Gastroesophageal sphincter (tissue), 4 donors: ENCODE data around the gene EPHB3. TPM values are rescaled to one million over a fixed set of nuclear protein-coding genes. Genes with fewer than 3 reads are reported as not detected.

ENCODE experiments used
- ATAC-seq: fragments of 150-250 bp; one replicate; pipeline ENCODE4 v1.9.1; 2016; ENCODE audit warnings: mild to moderate bottlenecking, moderate library complexity
- H3K27ac ChIP-seq, 4 donors: fragments of 200-600 bp; sonication (generic) in 3 of 4; 1 replicate in 3 of 4; 2 replicates in 1 of 4; pipeline ENCODE4 v1.5.1; 2016 to 2019
- H3K27me3 ChIP-seq: fragments of 200-600 bp; sonication (generic); one replicate; pipeline ENCODE4 v1.5.1; 2019
- H3K36me3 ChIP-seq, 2 donors: fragments of 200-600 bp; sonication (generic); one replicate each; pipeline ENCODE4 v1.5.1; 2019; ENCODE audit warnings: control low read depth in 1 of 2
- H3K4me1 ChIP-seq, 3 donors: fragments of 200-600 bp; sonication (generic); 1 replicate in 2 of 3; 2 replicates in 1 of 3; pipeline ENCODE4 v1.5.1; 2016 to 2019; ENCODE audit warnings: control low read depth in 2 of 3
- H3K4me3 ChIP-seq, 2 donors: fragments of 200-600 bp; sonication (generic); one replicate each; pipeline ENCODE4 v1.5.1; 2019; ENCODE audit warnings: mild to moderate bottlenecking in 1 of 2, moderate library complexity in 1 of 2
- H3K9me3 ChIP-seq, 3 donors: fragments of 200-600 bp; sonication (generic); one replicate each; pipeline ENCODE4 v1.5.1; 2017 to 2019; ENCODE audit warnings: control low read depth in 2 of 3
- EP300 ChIP-seq: sonication (generic); formaldehyde crosslinking; IDR thresholded peaks from one replicate; pipeline ENCODE4 v1.6.1; 2017; ENCODE audit warnings: antibody characterized with exemption, mild to moderate bottlenecking
- POLR2A ChIP-seq, 2 donors: fragments of 450-650 bp; IDR thresholded peaks; one replicate each; pipeline ENCODE4 v1.6.1; 2017; ENCODE audit warnings: antibody characterized with exemption in 2 of 2, mild to moderate bottlenecking in 2 of 2, moderate library complexity in 1 of 2
- POLR2AphosphoS5 ChIP-seq: sonication (generic); formaldehyde crosslinking; IDR thresholded peaks from one replicate; pipeline ENCODE4 v1.6.1; 2017; ENCODE audit warnings: antibody characterized with exemption
- WGBS, 2 donors: methylation state at CpG; one replicate each; pipeline ENCODE4 v1.1.5; 2018; ENCODE audit warnings: low coverage in 1 of 2; 5-methylcytosine and 5-hydroxymethylcytosine counted together
- total RNA-seq, 4 donors: library from RNA; depleted of rRNA; stranded (reverse); fragments of >200 nt; gene quantifications; one replicate each; pipeline ENCODE4 v1.1.0, GENCODE V29; 2016
- TF ChIP-seq, protein P1 (sequence below), 4 experiments: fragments of 200-600 bp in 2 of 4; fragments of 450-650 bp in 2 of 4; sonication (generic) in 1 of 4; IDR thresholded peaks; one replicate each; pipeline ENCODE4 v1.5.1; 2017 to 2019; ENCODE audit warnings: antibody characterized with exemption in 4 of 4, mild to moderate bottlenecking in 2 of 4, moderate library complexity in 2 of 4

Gene EPHB3
- total RNA-seq, 4 donors from 2014 or later, result 3.1 to 10.6 (median 4.6) TPM

DNA sequence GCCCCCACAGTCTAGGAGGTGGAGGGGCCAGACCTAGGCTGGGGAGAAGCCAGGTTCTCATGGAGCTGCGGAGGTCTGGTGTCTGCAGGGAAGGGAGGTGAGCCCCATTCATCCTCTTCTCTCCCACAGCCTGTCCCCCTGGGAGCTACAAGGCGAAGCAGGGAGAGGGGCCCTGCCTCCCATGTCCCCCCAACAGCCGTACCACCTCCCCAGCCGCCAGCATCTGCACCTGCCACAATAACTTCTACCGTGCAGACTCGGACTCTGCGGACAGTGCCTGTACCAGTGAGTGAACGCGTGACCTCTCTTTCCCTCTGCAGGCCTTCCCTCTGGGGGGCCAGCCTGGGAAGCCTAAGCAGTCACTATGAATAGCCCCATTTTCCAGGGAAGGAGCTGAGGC, 14.1 kb downstream of the EPHB3 start:
- Histone ChIP-seq H3K27me3 (no peaks in the 10 kb centered on the region), H3K27ac (no peak overlapping the region), H3K9me3 (no peaks in the 10 kb centered on the region), H3K4me3 (no peak overlapping the region), H3K4me1 (peaks cover 0 to 22% (median 0%) of the 10 kb centered on the region in 3 donors), H3K36me3 (peaks cover 0 to 76% of the 10 kb centered on the region in 2 donors)
- WGBS, 2 donors, result 79 to 88% methylated on average over 8 to 9 of the region's 9 CpGs
- ATAC-seq, result no peak
- no peak for TF ChIP-seq POLR2A (IDR thresholded peaks at IDR 0.05)
- TF ChIP-seq, protein P1, sequence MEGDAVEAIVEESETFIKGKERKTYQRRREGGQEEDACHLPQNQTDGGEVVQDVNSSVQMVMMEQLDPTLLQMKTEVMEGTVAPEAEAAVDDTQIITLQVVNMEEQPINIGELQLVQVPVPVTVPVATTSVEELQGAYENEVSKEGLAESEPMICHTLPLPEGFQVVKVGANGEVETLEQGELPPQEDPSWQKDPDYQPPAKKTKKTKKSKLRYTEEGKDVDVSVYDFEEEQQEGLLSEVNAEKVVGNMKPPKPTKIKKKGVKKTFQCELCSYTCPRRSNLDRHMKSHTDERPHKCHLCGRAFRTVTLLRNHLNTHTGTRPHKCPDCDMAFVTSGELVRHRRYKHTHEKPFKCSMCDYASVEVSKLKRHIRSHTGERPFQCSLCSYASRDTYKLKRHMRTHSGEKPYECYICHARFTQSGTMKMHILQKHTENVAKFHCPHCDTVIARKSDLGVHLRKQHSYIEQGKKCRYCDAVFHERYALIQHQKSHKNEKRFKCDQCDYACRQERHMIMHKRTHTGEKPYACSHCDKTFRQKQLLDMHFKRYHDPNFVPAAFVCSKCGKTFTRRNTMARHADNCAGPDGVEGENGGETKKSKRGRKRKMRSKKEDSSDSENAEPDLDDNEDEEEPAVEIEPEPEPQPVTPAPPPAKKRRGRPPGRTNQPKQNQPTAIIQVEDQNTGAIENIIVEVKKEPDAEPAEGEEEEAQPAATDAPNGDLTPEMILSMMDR (IDR thresholded peaks at IDR 0.05), result no peak
- TF ChIP-seq EP300, result no peak
- no peak for TF ChIP-seq POLR2AphosphoS5

DNA sequence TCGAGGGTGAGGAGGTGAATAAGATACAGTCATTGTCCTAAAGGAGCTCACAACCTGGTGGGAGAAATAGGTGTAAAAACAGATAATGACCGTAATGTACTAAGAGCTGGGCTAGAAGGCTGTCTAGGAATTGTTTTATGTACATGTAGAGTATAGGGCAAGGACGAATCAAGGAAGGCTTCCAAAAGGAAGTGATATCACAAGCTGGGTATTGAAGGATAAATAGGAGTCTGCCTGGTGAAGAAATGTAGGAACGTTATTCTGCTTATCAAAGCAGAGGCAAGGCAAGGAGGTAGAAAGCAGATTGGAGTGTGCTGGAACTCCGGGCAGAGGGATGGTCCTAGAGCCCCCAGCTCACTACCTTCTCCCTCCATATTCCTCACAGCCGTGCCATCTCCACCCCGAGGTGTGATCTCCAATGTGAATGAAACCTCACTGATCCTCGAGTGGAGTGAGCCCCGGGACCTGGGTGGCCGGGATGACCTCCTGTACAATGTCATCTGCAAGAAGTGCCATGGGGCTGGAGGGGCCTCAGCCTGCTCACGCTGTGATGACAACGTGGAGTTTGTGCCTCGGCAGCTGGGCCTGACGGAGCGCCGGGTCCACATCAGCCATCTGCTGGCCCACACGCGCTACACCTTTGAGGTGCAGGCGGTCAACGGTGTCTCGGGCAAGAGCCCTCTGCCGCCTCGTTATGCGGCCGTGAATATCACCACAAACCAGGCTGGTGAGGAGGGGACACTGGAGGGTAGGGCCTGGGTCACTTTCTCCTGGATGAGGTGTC, 15.1 kb downstream of the EPHB3 start:
- H3K36me3 ChIP-seq, result peaks cover 0 to 86% of the 10 kb centered on the region in 2 donors
- TF ChIP-seq EP300 (no peak), POLR2A (IDR thresholded peaks at IDR 0.05) (no peak), POLR2AphosphoS5 (no peak)
- TF ChIP-seq, protein P1 (IDR thresholded peaks at IDR 0.05), result no peak
- H3K9me3 ChIP-seq, result no peaks in the 10 kb centered on the region
- no peak for ATAC-seq
- no peak overlapping the region for H3K4me3 ChIP-seq
- no peaks in the 10 kb centered on the region for H3K27me3 ChIP-seq
- WGBS, 2 donors, result 86 to 96% methylated on average over 4 to 12 of the region's 25 CpGs
- no peak overlapping the region for H3K27ac ChIP-seq
- H3K4me1 ChIP-seq, result peaks cover 0 to 29% (median 0%) of the 10 kb centered on the region in 3 donors

DNA sequence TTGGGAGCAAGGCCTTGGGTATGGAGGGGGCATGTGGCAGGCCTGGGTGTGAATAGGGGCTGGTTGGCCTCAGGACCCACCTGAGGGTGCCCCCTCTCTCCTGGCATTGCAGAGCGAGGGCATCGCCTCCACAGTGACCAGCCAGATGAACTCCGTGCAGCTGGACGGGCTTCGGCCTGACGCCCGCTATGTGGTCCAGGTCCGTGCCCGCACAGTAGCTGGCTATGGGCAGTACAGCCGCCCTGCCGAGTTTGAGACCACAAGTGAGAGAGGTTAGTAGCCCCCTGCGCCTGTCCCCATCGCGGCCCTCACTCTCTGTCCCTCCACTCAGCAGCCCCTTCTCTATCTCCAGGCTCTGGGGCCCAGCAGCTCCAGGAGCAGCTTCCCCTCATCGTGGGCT, 16.0 kb downstream of the EPHB3 start:
- peaks cover 0 to 85% of the 10 kb centered on the region in 2 donors for H3K36me3 ChIP-seq

DNA sequence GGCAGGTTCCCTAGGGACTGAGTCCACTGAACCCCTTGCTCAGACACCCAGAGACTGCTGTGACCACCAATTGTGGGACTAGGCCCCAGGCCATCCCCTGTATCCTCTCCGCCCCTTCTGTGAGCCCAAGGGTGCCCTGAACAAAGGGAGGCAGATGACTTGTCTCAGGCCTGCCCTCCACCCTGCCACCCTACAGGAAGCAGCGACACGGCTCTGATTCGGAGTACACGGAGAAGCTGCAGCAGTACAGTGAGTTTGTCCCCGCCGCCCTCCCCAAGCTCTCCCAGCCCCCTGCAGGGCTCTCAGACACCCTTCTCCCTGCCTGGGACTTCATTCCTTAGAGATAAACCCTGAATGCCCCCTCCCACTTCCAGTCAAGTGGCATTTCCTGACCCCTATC, 16.6 kb downstream of the EPHB3 start:
- H3K27ac ChIP-seq, result no peak overlapping the region
- no peak for ATAC-seq
- H3K27me3 ChIP-seq, result no peaks in the 10 kb centered on the region
- H3K9me3 ChIP-seq, result no peaks in the 10 kb centered on the region
- H3K4me3 ChIP-seq, result no peak overlapping the region
- H3K4me1 ChIP-seq, result peaks cover 0 to 44% (median 6%) of the 10 kb centered on the region in 3 donors
- peaks cover 0 to 78% of the 10 kb centered on the region in 2 donors for H3K36me3 ChIP-seq
- TF ChIP-seq POLR2AphosphoS5, result no peak
- TF ChIP-seq POLR2A (IDR thresholded peaks at IDR 0.05), result no peak
- no peak for TF ChIP-seq EP300
- TF ChIP-seq, protein P1 (IDR thresholded peaks at IDR 0.05), result no peak
- WGBS, 2 donors, result 90% methylated on average over 2 of the region's 7 CpGs; no CpG with 5 or more reads in 1 of the 2 donors

More for the DNA sequence above, 16.0 kb downstream of the EPHB3 start:
- Histone ChIP-seq H3K4me3 (no peak overlapping the region), H3K4me1 (peaks cover 0 to 38% (median 6%) of the 10 kb centered on the region in 3 donors), H3K27me3 (no peaks in the 10 kb centered on the region), H3K9me3 (no peaks in the 10 kb centered on the region), H3K27ac (no peak overlapping the region)
- ATAC-seq, result no peak
- WGBS, 2 donors, result 85% methylated on average over 10 of the region's 15 CpGs; no CpG with 5 or more reads in 1 of the 2 donors
- no peak for TF ChIP-seq EP300
- TF ChIP-seq, protein P1 (IDR thresholded peaks at IDR 0.05), result no peak
- TF ChIP-seq POLR2AphosphoS5, result no peak
- no peak for TF ChIP-seq POLR2A (IDR thresholded peaks at IDR 0.05)

DNA sequence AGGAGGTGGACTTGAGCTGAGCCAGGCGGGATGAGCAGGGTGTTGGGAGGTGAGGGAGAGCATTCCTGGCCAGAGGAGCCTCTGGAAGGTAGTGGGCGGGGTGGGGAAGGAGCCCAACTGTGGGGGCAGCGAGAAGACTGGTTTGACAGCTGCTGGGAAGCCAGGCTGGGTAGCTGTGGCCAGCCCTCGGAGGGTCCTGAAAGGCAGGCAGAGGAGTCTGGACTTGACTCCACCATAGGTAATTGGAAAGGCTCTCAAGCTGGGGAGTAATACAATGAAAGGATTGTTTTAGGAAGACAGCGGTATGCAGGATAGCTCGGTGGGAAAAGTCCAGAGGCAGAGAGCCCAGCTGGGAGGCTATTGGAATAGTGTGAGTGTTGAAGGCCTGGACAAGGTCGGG, 17.2 kb downstream of the EPHB3 start:
- Histone ChIP-seq H3K4me1 (peaks cover 0 to 44% (median 6%) of the 10 kb centered on the region in 3 donors), H3K36me3 (peaks cover 0 to 74% of the 10 kb centered on the region in 2 donors), H3K4me3 (no peak overlapping the region), H3K27me3 (no peaks in the 10 kb centered on the region), H3K9me3 (no peaks in the 10 kb centered on the region), H3K27ac (no peak overlapping the region)
- no peak for ATAC-seq
- 63 to 74% methylated on average over 5 to 6 of the region's 7 CpGs for WGBS, 2 donors
- TF ChIP-seq POLR2A (IDR thresholded peaks at IDR 0.05), result no peak
- no peak for TF ChIP-seq EP300
- TF ChIP-seq, protein P1 (IDR thresholded peaks at IDR 0.05), result no peak
- TF ChIP-seq POLR2AphosphoS5, result no peak
